SK-N-MC (cell line): ENCODE results near the gene MPI.

ENCODE experiments used
- EZH2 ChIP-seq: fragments of 200-600 bp; sonication (generic); IDR thresholded peaks from one replicate; pipeline ENCODE4 v1.6.1; 2017; ENCODE audit warnings: antibody characterized with exemption
- POLR2AphosphoS5 ChIP-seq: IDR thresholded peaks from 2 replicates; pipeline ENCODE4 v1.6.1; 2012; ENCODE audit warnings: mild to moderate bottlenecking, low read depth, low read length, borderline replicate concordance

GRCh38 chr15:74864296-74864695, 25.5 kb upstream of the MPI start:
- TF ChIP-seq POLR2AphosphoS5, result no peak
- no peak for TF ChIP-seq EZH2
